ENCODE data around the gene ADGRA1.

GRCh38 chr10:133132473-133133291, 45.0 kb downstream of the ADGRA1 start:
- TF ChIP-seq POLR2A (IDR thresholded peaks at IDR 0.05; ENCODE audit: low read length) (no peak), GATA1 (IDR thresholded peaks at IDR 0.05; ENCODE audit: low read depth, low read length) (no peak)
